HG03095 (cell line): ENCODE data around the gene USP3.

Experiments
- ATAC-seq: cut with Tn5 transposase; IDR thresholded peaks from one replicate; pipeline ENCODE4 v1.9.1; 2021; ENCODE audit warnings: moderate library complexity; ENCODE audit not compliant: unreplicated experiment

USP3 gene

DNA sequence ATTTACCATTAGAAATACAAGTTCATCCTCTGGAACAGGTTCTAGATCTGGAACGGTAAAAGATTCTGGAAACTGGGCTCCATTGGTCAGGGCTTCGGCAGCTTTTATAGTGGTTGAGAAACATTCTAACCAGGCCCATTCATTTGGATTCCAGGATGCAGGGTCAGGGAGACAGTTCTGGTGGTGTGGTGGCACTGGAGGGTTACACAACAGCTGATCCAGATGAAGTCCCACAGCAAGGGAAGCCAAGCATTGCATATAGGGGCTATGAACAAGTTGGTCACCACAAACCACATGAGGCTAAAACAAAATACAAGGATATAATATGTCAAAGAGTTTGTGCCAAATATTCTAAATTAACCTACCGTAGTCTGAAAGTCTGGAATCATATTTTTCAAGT lies 135.8 kb downstream of the USP3 start:
- ATAC-seq: no peak
